ENCODE data around the gene RSPH6A.

DNA sequence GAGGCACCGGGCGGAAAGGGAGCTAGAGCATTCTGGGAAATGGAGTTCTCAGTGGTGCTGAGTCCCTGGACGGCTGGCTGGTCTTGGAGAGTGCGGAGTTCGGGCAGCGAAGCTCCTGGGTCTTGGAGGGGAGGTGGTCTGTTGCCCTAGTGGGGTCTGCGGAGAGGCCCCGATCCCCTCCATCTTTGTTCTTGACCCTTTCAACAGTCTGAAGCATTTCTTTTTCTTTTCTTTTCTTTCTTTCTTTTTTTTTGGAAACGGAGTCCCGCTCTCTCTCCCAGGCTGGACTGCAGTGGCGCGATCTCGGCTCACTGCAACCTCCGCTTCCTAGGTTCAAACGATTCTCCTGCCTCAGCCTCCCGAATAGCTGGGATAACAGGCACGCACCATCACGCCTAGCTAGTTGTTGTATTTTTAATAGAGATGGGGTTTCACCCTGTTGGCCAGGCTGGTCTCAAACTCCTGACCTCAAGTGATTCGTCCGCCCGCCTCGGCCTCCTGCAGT lies 48.3 kb upstream of the RSPH6A start:
- TF ChIP-seq, protein P1, sequence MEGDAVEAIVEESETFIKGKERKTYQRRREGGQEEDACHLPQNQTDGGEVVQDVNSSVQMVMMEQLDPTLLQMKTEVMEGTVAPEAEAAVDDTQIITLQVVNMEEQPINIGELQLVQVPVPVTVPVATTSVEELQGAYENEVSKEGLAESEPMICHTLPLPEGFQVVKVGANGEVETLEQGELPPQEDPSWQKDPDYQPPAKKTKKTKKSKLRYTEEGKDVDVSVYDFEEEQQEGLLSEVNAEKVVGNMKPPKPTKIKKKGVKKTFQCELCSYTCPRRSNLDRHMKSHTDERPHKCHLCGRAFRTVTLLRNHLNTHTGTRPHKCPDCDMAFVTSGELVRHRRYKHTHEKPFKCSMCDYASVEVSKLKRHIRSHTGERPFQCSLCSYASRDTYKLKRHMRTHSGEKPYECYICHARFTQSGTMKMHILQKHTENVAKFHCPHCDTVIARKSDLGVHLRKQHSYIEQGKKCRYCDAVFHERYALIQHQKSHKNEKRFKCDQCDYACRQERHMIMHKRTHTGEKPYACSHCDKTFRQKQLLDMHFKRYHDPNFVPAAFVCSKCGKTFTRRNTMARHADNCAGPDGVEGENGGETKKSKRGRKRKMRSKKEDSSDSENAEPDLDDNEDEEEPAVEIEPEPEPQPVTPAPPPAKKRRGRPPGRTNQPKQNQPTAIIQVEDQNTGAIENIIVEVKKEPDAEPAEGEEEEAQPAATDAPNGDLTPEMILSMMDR (IDR thresholded peaks at IDR 0.05; ENCODE audit: insufficient read depth, low read length, poor library complexity, severe bottlenecking), result no peak
- TF ChIP-seq EZH2phosphoT487 (conservative IDR thresholded peaks at IDR 0.05; ENCODE audit: low read length), result no peak
